Spleen (tissue), 11 donors: ENCODE measurements around the gene STAT4. TPM values are rescaled to one million over a fixed set of nuclear protein-coding genes. Genes with fewer than 3 reads are reported as not detected.

Source experiments
- DNase-seq: peaks from one replicate; pipeline ENCODE4 v3.0.0-alpha.2; 2020
- H3K27ac ChIP-seq, 8 donors: fragments of 200-600 bp; sonication (generic) in 7 of 8; 1 replicate in 4 of 8; 2 replicates in 4 of 8; pipeline versions ENCODE4 v1.5.0 to v1.8.0; 2016 to 2021; ENCODE audit warnings: inconsistent platforms in 4 of 8, mild to moderate bottlenecking in 4 of 8, moderate library complexity in 1 of 8
- H3K27me3 ChIP-seq, 7 donors: fragments of 200-600 bp; sonication (generic) in 6 of 7; replicated peaks in 1 of 7; 1 replicate in 4 of 7; 2 replicates in 3 of 7; pipeline versions ENCODE4 v1.5.0 to v1.8.0; 2016 to 2021; ENCODE audit warnings: inconsistent platforms in 3 of 7, mild to moderate bottlenecking in 1 of 7
- H3K36me3 ChIP-seq, 6 donors: fragments of 200-600 bp; sonication (generic) in 5 of 6; 1 replicate in 4 of 6; 2 replicates in 2 of 6; pipeline versions ENCODE4 v1.5.0 to v1.8.0; 2016 to 2021; ENCODE audit warnings: inconsistent platforms in 2 of 6
- H3K4me1 ChIP-seq, 6 donors: fragments of 200-600 bp; sonication (generic) in 5 of 6; 1 replicate in 3 of 6; 2 replicates in 3 of 6; pipeline versions ENCODE4 v1.5.0 to v1.8.0; 2016 to 2021; ENCODE audit warnings: inconsistent platforms in 3 of 6
- H3K4me3 ChIP-seq, 8 donors: fragments of 200-600 bp; sonication (generic) in 7 of 8; 1 replicate in 4 of 8; 2 replicates in 4 of 8; pipeline versions ENCODE4 v1.5.0 to v1.8.0; 2016 to 2021; ENCODE audit warnings: inconsistent platforms in 4 of 8, mild to moderate bottlenecking in 4 of 8, moderate library complexity in 2 of 8
- H3K9me3 ChIP-seq, 8 donors: fragments of 200-600 bp; sonication (generic) in 7 of 8; 1 replicate in 4 of 8; 2 replicates in 4 of 8; pipeline versions ENCODE4 v1.5.0 to v1.8.0; 2016 to 2021; ENCODE audit warnings: inconsistent platforms in 4 of 8
- POLR2A ChIP-seq, 3 donors: fragments of 450-650 bp; IDR thresholded peaks; one replicate each; pipeline ENCODE4 v1.5.1; 2017; ENCODE audit warnings: antibody characterized with exemption in 3 of 3, mild to moderate bottlenecking in 1 of 3
- POLR2AphosphoS5 ChIP-seq, 3 donors: sonication (generic); formaldehyde crosslinking; IDR thresholded peaks; one replicate each; pipeline ENCODE4 v1.5.1; 2017; ENCODE audit warnings: antibody characterized with exemption in 3 of 3
- WGBS, 5 donors: extraction: QIAGEN DNeasy Blood & Tissue Kit in 3 of 5; methylation state at CpG; one replicate each; pipeline versions ENCODE4 v1.1.5 to v1.1.7; 2013 to 2018; 5-methylcytosine and 5-hydroxymethylcytosine counted together
- intact Hi-C: fragments of 100-400 bp; cut with DNase I; formaldehyde crosslinking; loops from one replicate; pipeline ENCODE4 v1.15.0; 2023; ENCODE audit warnings: low total_unique reads
- polyA plus RNA-seq, 3 donors: library from polyadenylated mRNA; stranded (reverse); fragments of 200-250 nt; gene quantifications; one replicate each; pipeline ENCODE4 v1.2.1, GENCODE V29; 2013
- total RNA-seq, 7 donors: library from RNA; depleted of rRNA in 3 of 7; stranded (reverse); fragments of >200 nt in 3 of 7; fragmentation: NEBNext Ultra II Directional in 4 of 7; extraction: Animal tissue kit (Norgen Biotek cat#: 25700) in 4 of 7; gene quantifications; one replicate each; pipeline versions ENCODE4 v1.1.0 to v1.2.1, GENCODE V29; 2016 to 2021
- TF ChIP-seq, protein P1 (sequence below), 11 experiments: fragments of 200-600 bp in 7 of 11; fragments of 450-650 bp in 4 of 11; sonication (generic) in 4 of 11; IDR thresholded peaks in 8 of 11; conservative IDR thresholded peaks in 3 of 11; 1 replicate in 7 of 11; 2 replicates in 4 of 11; pipeline versions ENCODE4 v1.4.0 to v1.8.0; 2016 to 2021; ENCODE audit warnings: antibody characterized with exemption in 11 of 11, inconsistent platforms in 4 of 11, mild to moderate bottlenecking in 1 of 11
- donor health status: healthy with polysubstance abuse.
- donor health status: DM: no; HTN: no; CAD: no; lungs with moderate emphysema.
- donor health status: DM: no; HTN: no; CAD: no.
- donor health status: Bipolar disorder and iron deficiency.
- donor health status: healthy.
- donor health status: DM: no; HTN: no; CAD: no.
- donor health status: DM: yes; HTN: yes; CAD: no.

The STAT4 gene
- total and polyA plus RNA-seq, 10 donors: 4.0 to 36.7 (median 25.6) TPM

DNA sequence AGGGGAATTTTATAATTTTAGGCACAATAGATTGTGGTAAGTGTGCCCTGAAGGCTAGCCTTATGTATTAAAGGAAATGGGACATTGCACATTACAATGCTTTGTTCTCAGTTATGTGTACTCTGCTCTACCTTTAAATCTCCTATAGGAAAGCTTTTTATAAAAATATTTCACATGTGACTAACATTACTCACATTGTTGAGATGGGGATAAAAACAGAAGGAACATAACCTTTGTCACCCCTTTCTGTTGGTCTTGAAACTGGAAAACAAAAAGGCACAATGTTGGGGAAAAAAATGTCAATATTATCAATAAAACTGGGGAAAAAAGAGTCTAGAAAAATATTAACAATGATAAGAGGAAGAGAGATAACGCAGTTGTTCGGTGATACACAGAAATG, 119.5 kb downstream of the STAT4 start:
- 91 to 97% (median 94%) methylated on average over 2 of the region's 2 CpGs for WGBS, 5 donors
- no peak for TF ChIP-seq POLR2AphosphoS5 (IDR thresholded peaks at IDR 0.05)
- TF ChIP-seq POLR2A (IDR thresholded peaks at IDR 0.05): no peak
- TF ChIP-seq, protein P1, sequence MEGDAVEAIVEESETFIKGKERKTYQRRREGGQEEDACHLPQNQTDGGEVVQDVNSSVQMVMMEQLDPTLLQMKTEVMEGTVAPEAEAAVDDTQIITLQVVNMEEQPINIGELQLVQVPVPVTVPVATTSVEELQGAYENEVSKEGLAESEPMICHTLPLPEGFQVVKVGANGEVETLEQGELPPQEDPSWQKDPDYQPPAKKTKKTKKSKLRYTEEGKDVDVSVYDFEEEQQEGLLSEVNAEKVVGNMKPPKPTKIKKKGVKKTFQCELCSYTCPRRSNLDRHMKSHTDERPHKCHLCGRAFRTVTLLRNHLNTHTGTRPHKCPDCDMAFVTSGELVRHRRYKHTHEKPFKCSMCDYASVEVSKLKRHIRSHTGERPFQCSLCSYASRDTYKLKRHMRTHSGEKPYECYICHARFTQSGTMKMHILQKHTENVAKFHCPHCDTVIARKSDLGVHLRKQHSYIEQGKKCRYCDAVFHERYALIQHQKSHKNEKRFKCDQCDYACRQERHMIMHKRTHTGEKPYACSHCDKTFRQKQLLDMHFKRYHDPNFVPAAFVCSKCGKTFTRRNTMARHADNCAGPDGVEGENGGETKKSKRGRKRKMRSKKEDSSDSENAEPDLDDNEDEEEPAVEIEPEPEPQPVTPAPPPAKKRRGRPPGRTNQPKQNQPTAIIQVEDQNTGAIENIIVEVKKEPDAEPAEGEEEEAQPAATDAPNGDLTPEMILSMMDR (IDR thresholded peaks at IDR 0.05 in 8 of 11, conservative IDR thresholded peaks at IDR 0.05 in 3 of 11): no peak
- intact Hi-C loops: loop anchor here (10.0 kb wide), 1 partner anchor 246 kb away; no protein-coding TSS in a partner anchor

DNA sequence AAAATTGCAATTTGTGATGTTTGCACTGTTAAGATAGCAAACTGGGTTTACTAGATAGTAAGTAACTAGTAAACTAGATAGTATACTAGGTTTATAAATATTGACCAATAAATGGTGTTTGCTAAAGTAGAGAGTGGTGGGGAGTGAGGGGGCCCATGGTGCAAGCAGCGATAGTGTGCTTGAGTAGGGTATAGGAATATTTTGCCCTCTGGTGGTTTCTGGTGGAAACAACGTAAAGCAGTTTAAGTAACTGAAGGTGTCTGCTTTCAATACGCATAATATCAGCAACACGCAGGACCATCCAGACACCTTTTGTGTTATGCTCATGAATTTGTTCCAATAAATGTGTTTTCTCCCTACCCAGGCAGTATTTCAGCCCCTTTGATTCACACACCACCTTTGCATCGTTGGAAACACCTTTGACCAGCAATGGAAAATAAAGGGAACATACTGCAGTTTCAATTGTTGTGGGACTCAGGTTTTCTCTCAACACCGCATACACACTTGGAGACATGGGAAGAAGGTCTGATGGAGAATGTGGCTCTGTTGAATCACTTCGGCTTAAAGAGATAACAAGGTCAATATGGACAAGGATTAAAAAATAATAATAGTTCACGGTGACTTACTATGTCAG, 120.2 kb downstream of the STAT4 start:
- peak overlapping the region in 4 of 8 donors; percentile 40 to 68 (median 55) for H3K27ac ChIP-seq
- H3K4me3 ChIP-seq: peak overlapping the region in 1 of 8 donors; percentile 33
- H3K36me3 ChIP-seq: peaks cover 0 to 34% (median 2%) of the 10 kb centered on the region in 6 donors
- no peak for TF ChIP-seq POLR2AphosphoS5 (IDR thresholded peaks at IDR 0.05)
- TF ChIP-seq, protein P1 (IDR thresholded peaks at IDR 0.05 in 8 of 11, conservative IDR thresholded peaks at IDR 0.05 in 3 of 11): peak; percentile 33 to 72 (median 65)
- intact Hi-C loops: loop anchor here (10.0 kb wide), 1 partner anchor 246 kb away; no protein-coding TSS in a partner anchor
- H3K4me1 ChIP-seq: peaks cover 8 to 57% (median 33%) of the 10 kb centered on the region in 6 donors
- DNase-seq: no peak
- H3K27me3 ChIP-seq: no peaks in the 10 kb centered on the region
- no peaks in the 10 kb centered on the region for H3K9me3 ChIP-seq
- WGBS, 5 donors: 43 to 52% (median 48%) methylated on average over 8 of the region's 8 CpGs

More for the DNA sequence above, 119.5 kb downstream of the STAT4 start:
- peak overlapping the region in 1 of 8 donors; percentile 61 for H3K27ac ChIP-seq
- H3K4me3 ChIP-seq: no peak overlapping the region
- H3K4me1 ChIP-seq: peaks cover 8 to 52% (median 30%) of the 10 kb centered on the region in 6 donors
- DNase-seq: no peak
- no peaks in the 10 kb centered on the region for H3K9me3 ChIP-seq
- no peaks in the 10 kb centered on the region for H3K27me3 ChIP-seq
- peaks cover 0 to 40% (median 7%) of the 10 kb centered on the region in 6 donors for H3K36me3 ChIP-seq

DNA sequence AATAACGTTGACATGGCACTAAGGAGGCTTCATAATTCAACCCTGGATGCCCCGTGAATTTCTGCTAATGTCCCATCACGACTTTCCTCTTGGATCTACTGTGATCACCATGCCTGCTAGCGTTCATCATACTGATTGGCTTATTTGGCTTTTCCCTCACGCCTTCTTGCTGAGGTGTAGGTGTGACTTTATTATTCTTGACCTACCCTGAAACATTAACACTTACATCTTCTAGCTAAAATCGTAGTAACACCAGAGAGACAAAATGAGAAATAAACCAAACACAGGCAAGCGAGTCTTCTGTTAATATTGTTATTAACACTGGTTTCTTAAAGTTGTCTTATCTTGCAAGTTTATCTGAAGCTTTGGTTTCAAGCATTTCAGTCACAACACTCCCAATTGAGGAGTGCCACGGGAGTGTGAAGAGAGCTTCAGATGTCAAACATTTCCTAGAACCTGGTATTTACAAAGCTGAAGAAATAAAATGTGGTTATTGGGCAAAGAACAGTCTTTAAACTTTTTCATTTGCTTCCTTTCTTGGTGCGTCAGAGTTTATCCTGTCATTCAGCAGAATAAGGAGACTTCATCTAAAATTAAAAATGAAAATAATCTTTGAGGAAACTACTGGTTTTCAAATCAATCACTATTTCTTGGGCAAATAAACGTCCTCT, 121.4 kb downstream of the STAT4 start:
- DNase-seq: no peak
- TF ChIP-seq POLR2AphosphoS5 (IDR thresholded peaks at IDR 0.05) (no peak), POLR2A (IDR thresholded peaks at IDR 0.05) (no peak)
- TF ChIP-seq, protein P1 (IDR thresholded peaks at IDR 0.05 in 8 of 11, conservative IDR thresholded peaks at IDR 0.05 in 3 of 11): no peak
- intact Hi-C loops: no loop called here
- H3K36me3 ChIP-seq: peaks cover 0 to 23% (median 0%) of the 10 kb centered on the region in 6 donors
- no peak overlapping the region for H3K4me3 ChIP-seq
- H3K9me3 ChIP-seq: no peaks in the 10 kb centered on the region
- H3K27me3 ChIP-seq: no peaks in the 10 kb centered on the region
- peak overlapping the region in 6 of 8 donors; percentile 21 to 68 (median 44) for H3K27ac ChIP-seq
- H3K4me1 ChIP-seq: peaks cover 8 to 68% (median 34%) of the 10 kb centered on the region in 6 donors
- WGBS, 5 donors: 68 to 79% (median 73%) methylated on average over 10 of the region's 10 CpGs

DNA sequence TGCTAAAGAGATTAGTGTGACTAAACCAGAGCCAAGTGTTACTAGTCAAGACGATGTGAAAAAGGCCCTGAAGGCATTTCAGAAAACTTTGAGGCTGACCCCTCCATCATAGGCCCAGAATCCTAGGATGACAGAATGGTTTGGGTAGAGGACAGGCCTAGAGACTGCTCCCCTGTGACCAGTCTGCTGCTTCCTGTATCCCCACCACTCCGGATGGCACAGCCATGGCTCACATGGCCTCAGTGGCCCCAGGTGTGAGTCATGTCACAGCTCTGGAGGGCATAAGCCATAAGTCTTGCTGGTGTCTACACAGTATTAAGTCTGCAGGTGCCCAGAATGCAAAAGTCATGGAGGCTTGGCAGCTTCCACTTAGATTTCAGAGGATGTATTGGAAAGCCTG, 124.4 kb downstream of the STAT4 start:
- Histone ChIP-seq H3K27me3 (no peaks in the 10 kb centered on the region), H3K36me3 (no peaks in the 10 kb centered on the region), H3K9me3 (no peaks in the 10 kb centered on the region), H3K4me1 (peaks cover 16 to 83% (median 51%) of the 10 kb centered on the region in 6 donors), H3K27ac (peak overlapping the region in 3 of 8 donors; percentile 2 to 62 (median 58)), H3K4me3 (no peak overlapping the region)
- no peak for DNase-seq
- TF ChIP-seq, protein P1 (IDR thresholded peaks at IDR 0.05 in 8 of 11, conservative IDR thresholded peaks at IDR 0.05 in 3 of 11): no peak
- TF ChIP-seq POLR2AphosphoS5 (IDR thresholded peaks at IDR 0.05): no peak
- no peak for TF ChIP-seq POLR2A (IDR thresholded peaks at IDR 0.05)
- intact Hi-C loops: no loop called here
- WGBS, 5 donors: 46 to 50% (median 48%) methylated on average over 2 of the region's 2 CpGs
